ENCODE data around the gene MIPEP.

DNA sequence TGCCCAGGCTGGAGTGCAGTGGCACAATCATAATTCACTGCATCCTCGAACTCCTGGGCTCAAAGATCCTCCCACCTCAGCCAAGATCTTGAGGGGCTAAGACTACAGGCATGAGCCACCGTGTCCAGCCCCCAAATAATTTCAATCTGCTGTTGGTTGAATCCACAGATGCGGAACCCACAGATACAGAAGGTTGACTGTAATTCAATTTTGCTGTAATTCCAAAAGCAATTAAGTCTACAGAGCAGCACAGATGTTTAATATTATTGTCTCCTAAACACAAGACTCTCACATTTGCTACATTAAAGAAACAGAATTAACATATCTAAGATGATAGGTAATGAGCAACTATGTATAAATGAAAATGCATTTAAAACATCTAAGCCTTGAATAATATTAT, 75.6 kb downstream of the MIPEP start:
- TF ChIP-seq, protein P1, sequence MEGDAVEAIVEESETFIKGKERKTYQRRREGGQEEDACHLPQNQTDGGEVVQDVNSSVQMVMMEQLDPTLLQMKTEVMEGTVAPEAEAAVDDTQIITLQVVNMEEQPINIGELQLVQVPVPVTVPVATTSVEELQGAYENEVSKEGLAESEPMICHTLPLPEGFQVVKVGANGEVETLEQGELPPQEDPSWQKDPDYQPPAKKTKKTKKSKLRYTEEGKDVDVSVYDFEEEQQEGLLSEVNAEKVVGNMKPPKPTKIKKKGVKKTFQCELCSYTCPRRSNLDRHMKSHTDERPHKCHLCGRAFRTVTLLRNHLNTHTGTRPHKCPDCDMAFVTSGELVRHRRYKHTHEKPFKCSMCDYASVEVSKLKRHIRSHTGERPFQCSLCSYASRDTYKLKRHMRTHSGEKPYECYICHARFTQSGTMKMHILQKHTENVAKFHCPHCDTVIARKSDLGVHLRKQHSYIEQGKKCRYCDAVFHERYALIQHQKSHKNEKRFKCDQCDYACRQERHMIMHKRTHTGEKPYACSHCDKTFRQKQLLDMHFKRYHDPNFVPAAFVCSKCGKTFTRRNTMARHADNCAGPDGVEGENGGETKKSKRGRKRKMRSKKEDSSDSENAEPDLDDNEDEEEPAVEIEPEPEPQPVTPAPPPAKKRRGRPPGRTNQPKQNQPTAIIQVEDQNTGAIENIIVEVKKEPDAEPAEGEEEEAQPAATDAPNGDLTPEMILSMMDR (IDR thresholded peaks at IDR 0.05; ENCODE audit: poor library complexity, severe bottlenecking): no peak
- TF ChIP-seq EZH2 (IDR thresholded peaks at IDR 0.05; ENCODE audit: borderline replicate concordance, insufficient read depth, low read length, poor library complexity, severe bottlenecking) (no peak), TAF1 (IDR thresholded peaks at IDR 0.05; ENCODE audit: low read depth) (no peak)

Measured in neural cell (in vitro differentiated cells).